HG02943 (cell line): Measurements from ENCODE around the gene LCLAT1.
"Not testable (repeated sequence)": the region's sequence is repeated elsewhere in the genome, so short reads cannot be mapped to it uniquely, and the experiment has no call there.

Experiments used
- ATAC-seq: cut with Tn5 transposase; IDR thresholded peaks from one replicate; pipeline ENCODE4 v1.9.1; 2021; ENCODE audit warnings: mild to moderate bottlenecking, low read depth, moderate library complexity; ENCODE audit not compliant: unreplicated experiment

LCLAT1 gene

GRCh38 chr2:30580391-30580790, 133.3 kb downstream of the LCLAT1 start:
- ATAC-seq = no peak

GRCh38 chr2:30582521-30582920, 135.5 kb downstream of the LCLAT1 start:
- no peak for ATAC-seq

- no peak for ATAC-seq
These were observed 136.2 kb downstream of the LCLAT1 start for GRCh38 chr2:30583204-30583749.

- ATAC-seq = no peak
These were observed 137.1 kb downstream of the LCLAT1 start for GRCh38 chr2:30584116-30584515.

GRCh38 chr2:30588994-30589393, 141.9 kb downstream of the LCLAT1 start:
- ATAC-seq = no peak

- no peak for ATAC-seq
These were observed 143.4 kb downstream of the LCLAT1 start for GRCh38 chr2:30590407-30590806.

- no peak for ATAC-seq
These were observed 144.1 kb downstream of the LCLAT1 start for GRCh38 chr2:30591186-30591585.

- ATAC-seq = no peak
These were observed 154.3 kb downstream of the LCLAT1 start for GRCh38 chr2:30601375-30601774.

GRCh38 chr2:30605197-30605596, 158.2 kb downstream of the LCLAT1 start:
- ATAC-seq = no peak

GRCh38 chr2:30608643-30609042, 161.6 kb downstream of the LCLAT1 start:
- no peak for ATAC-seq

- no peak for ATAC-seq
These were observed 164.5 kb downstream of the LCLAT1 start for GRCh38 chr2:30611583-30611982.

- ATAC-seq = no peak
These were observed 165.3 kb downstream of the LCLAT1 start for GRCh38 chr2:30612371-30612770.

- no peak for ATAC-seq
These were observed 166.0 kb downstream of the LCLAT1 start for GRCh38 chr2:30613001-30613400.

- ATAC-seq = not testable (repeated sequence)
These were observed 167.2 kb downstream of the LCLAT1 start for GRCh38 chr2:30614227-30614626.

GRCh38 chr2:30615926-30616325, 168.9 kb downstream of the LCLAT1 start:
- ATAC-seq = no peak

- ATAC-seq = no peak
These were observed 173.1 kb downstream of the LCLAT1 start for GRCh38 chr2:30620102-30620501.

GRCh38 chr2:30621836-30622235, 174.8 kb downstream of the LCLAT1 start:
- ATAC-seq = no peak

GRCh38 chr2:30622452-30622851, 175.4 kb downstream of the LCLAT1 start:
- ATAC-seq = no peak

- ATAC-seq = no peak
These were observed 178.2 kb downstream of the LCLAT1 start for GRCh38 chr2:30625276-30625675.

GRCh38 chr2:30625701-30626100, 178.7 kb downstream of the LCLAT1 start:
- ATAC-seq = no peak

GRCh38 chr2:30626397-30626796, 179.4 kb downstream of the LCLAT1 start:
- no peak for ATAC-seq

GRCh38 chr2:30627151-30627550, 180.1 kb downstream of the LCLAT1 start:
- no peak for ATAC-seq

GRCh38 chr2:30628341-30628740, 181.3 kb downstream of the LCLAT1 start:
- ATAC-seq = no peak
